TTC549 (cell line): Measurements from ENCODE around the gene TNN.

Experiments used
- FAIRE-seq: peaks from 2 replicates; lab custom pipeline; 2012; peaks lifted over from hg19 to GRCh38; lab: Jason Lieb, UNC

Gene TNN

DNA sequence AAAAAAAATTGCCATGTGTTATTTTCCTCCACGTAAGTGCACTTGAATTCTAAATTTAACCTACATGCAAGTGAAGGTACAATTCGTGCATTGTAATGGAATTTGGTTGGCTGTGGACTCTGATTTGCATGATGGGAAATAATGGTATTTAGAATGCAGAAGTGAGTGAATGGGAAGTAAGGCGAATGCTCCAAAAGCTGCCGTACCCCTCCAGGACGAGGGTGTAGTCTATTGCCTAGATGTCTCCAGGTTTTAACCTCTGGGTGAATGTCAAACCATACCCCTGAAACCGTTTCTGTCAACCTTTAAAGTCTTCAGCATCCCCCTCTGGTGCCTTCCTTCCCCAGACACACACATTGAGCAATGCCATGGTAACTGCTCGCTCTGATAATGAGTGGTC is 80.4 kb downstream of the TNN start:
- no peak for FAIRE-seq

- FAIRE-seq: no peak
Measured at GRCh38 chr1:175150596-175151319, 83.1 kb downstream of the TNN start.

DNA sequence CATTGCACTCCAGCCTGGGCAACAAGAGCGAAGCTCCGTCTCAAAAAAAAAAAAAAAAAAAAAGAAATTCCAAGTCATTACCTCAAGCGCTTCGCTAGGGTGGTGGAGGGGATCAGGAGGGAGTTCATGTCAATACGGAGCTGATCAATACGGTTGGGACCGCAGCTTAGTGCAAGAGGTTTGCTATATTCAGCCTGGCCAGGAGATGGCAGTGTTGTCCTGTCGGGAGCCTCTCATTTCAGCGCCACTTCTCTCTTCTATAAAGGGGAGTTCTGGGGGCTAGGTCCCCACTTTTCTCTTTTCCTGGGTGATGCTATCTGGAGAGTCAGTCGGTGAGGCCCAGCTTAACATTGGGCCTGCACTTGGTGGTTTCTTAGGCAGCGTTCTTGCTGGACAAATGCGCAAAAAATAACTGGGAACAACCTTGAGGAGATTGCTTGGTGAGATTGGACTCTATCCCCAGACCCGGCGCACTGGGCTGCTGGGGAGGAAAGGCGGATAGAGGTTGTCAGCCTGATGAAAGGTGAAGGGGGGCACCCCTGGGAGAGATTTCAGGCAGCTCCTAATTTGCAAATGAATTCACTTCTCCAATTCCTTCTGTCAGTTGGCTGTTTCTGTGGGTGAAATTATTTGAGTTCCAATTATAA is 84.5 kb downstream of the TNN start:
- FAIRE-seq: no peak

DNA sequence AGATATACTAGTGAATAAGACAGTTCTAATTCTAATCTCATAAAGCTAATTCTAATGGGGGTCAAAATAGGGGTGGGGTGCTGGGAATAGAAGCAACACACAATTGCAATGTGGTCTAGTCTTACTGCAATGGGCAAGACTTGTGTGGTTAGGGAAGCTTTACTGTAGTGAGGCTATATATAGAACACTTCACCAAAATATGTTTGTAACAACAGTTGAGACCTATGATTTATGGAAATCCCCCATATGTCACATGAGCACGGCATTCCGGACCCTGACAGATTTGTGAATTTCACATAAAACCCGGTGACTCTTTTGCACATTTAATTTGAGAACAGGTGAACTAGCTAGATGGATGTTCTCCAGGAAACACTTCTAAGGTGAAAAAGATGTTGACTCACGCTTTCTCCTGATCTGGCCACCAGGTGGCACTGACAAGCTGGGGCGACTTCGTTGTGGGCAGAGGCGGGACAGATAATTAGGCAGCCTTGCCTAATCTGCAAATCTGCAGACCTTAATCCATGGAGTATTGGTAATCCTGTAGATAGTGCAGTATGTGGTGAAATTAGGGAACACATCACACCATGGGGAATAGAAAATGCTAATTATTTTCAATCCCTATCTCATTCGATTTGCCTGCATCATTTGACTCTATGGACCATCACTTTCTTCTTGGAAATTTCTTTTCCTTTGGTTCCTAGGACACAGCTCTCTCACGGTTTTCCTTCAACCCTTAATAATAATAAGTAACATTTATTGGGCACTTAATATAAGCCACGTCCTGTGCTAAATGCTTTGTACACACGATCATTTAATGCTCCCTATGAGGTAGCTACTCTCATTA is 87.2 kb downstream of the TNN start:
- peak; percentile 62 for FAIRE-seq

GRCh38 chr1:175155473-175155856 is 87.8 kb downstream of the TNN start:
- no peak for FAIRE-seq

GRCh38 chr1:175155936-175156335 is 88.3 kb downstream of the TNN start:
- FAIRE-seq: no peak

GRCh38 chr1:175157200-175157599 is 89.6 kb downstream of the TNN start:
- no peak for FAIRE-seq

- FAIRE-seq: no peak
Measured at GRCh38 chr1:175158170-175158591, 90.5 kb downstream of the TNN start.

GRCh38 chr1:175162955-175163354 is 95.3 kb downstream of the TNN start:
- no peak for FAIRE-seq

GRCh38 chr1:175163702-175164101 is 96.1 kb downstream of the TNN start:
- FAIRE-seq: no peak

DNA sequence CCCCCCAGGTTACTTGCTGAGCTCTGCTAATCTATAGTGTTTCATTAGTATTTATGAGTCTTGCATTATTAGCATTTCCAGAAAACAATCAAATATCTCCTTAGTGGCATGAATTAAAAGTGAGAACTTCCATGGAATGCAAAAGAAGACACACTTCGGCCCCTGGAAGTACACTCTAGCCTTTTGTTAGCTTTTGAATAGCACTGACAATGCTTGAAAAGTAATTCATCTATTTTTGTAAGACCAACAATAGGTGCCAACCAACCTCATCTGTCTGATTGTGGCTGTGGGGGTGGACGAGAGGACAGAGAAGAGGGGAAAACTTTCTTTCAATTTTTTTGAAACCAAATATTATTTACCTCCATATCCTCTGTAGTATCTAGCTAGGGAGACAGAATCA is 97.1 kb downstream of the TNN start:
- no peak for FAIRE-seq

- no peak for FAIRE-seq
Measured at GRCh38 chr1:175166746-175167145, 99.1 kb downstream of the TNN start.

- no peak for FAIRE-seq
Measured at GRCh38 chr1:175167861-175168260, 100.2 kb downstream of the TNN start.

GRCh38 chr1:175168782-175169181 is 101.1 kb downstream of the TNN start:
- no peak for FAIRE-seq

GRCh38 chr1:175169286-175170018 is 101.8 kb downstream of the TNN start:
- no peak for FAIRE-seq

- no peak for FAIRE-seq
Measured at GRCh38 chr1:175171036-175171913, 103.6 kb downstream of the TNN start.

DNA sequence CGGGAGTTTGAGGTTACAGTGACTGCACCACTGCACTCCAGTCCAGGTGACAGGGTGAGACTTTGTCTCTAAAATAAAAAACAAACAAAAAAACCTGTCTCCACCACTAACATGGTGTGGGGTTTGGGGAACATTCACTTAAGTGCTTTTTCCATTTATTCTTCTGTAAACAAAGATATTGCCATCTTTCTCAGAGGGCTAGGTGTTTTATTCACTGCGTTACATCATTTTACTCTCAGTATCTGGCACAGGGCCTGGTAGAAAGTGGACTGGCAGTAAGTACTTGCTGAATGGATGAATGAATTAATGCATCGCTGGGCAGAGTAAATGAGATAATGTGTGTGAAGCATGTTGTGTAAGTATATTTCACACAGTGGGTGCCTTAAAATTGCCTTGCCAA is 104.9 kb downstream of the TNN start:
- no peak for FAIRE-seq

GRCh38 chr1:175173531-175173930 is 105.9 kb downstream of the TNN start:
- no peak for FAIRE-seq

- no peak for FAIRE-seq
Measured at GRCh38 chr1:175174309-175175102, 106.9 kb downstream of the TNN start.

DNA sequence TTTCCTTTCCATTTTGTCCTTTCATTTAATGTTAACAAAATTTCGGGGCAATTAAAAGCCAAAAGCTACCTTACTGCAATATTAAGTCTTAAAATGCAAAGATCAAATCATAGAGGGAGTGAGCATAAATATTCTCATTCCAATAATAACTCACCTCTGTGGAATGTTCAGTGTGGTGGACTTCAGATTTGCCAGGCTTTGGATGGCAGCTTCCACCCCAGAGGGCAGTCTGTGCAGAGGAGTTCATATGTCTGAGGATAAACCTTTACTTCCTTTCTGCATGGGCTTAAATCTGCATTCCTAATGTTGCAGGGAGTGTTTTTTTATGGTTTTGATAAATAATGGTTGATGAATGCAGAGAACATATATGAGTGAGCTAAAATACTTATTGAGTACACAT is 108.6 kb downstream of the TNN start:
- no peak for FAIRE-seq

GRCh38 chr1:175178056-175178455 is 110.4 kb downstream of the TNN start:
- FAIRE-seq: no peak
